GM18511 (cell line): ENCODE measurements around the gene CLCF1.
A peak's percentile ranks its signal among the peaks of the same experiment; 100 is the strongest.
"Not testable (repeated sequence)": the region's sequence is repeated elsewhere in the genome, so short reads cannot be mapped to it uniquely, and the experiment has no call there.

Source experiments
- ATAC-seq: cut with Tn5 transposase; IDR thresholded peaks from one replicate; pipeline ENCODE4 v1.9.1; 2021; ENCODE audit warnings: mild to moderate bottlenecking, moderate library complexity; ENCODE audit not compliant: unreplicated experiment

The CLCF1 gene

GRCh38 chr11:67409261-67409666 lies 35.9 kb upstream of the CLCF1 start:
- ATAC-seq = peak; percentile 53

DNA sequence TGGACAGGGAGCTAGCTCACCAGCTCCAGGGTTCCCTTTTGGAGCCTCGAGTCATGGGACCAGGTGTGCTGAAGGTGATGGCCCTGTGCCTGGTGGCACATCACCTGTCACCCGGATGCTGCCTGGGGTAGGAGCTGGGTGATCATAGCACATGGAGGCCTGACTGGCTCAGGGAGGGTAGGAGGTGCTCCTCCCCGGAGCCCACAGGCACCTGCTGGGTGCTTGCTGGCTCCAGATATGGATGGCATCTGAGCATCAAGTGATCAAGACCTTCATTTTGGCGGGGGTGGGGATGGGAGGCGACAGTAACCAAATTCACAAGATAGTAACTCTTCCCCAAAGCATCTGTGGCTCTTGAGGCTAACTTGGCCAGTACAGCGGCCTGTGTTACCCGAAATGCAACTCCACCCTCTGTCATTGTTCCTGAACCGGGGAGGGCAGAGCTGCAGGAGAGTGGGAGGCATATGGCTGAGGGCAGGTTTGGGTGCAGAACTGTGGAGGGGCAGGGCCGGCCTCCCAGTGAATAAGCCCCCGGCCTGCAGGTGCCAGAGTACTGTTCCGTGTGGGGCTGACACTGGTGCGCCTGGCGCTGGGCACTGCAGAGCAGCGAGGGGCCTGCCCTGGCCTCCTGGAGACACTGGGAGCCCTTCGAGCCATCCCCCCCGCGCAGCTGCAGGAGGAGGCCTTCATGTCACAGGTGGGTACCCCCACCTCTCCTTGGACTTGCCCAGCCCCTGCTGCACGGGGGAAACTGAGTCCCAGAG lies 35.2 kb upstream of the CLCF1 start:
- no peak for ATAC-seq

DNA sequence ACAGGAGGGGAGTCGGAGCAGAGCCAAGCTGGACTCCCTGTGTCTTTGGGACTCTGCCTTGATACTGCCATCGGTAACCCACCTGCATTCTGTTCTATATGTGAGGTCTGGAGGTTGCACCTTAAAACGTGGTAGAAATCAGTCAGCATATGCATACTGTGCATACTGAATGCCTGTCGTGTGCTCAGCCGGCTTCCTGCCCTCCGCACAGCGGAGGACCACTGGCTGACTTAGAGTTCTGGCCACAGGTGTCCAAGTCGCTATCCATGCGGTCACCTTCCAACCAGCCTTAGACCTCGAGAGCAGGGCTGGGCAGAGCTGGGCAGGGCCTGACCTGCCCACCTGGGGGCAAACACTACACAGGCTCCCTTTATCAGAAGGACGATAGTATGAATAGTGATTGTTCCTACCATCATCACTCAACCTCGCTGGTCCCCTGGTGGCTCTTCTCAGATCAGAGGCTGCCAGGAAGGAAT lies 34.3 kb upstream of the CLCF1 start:
- ATAC-seq = no peak

DNA sequence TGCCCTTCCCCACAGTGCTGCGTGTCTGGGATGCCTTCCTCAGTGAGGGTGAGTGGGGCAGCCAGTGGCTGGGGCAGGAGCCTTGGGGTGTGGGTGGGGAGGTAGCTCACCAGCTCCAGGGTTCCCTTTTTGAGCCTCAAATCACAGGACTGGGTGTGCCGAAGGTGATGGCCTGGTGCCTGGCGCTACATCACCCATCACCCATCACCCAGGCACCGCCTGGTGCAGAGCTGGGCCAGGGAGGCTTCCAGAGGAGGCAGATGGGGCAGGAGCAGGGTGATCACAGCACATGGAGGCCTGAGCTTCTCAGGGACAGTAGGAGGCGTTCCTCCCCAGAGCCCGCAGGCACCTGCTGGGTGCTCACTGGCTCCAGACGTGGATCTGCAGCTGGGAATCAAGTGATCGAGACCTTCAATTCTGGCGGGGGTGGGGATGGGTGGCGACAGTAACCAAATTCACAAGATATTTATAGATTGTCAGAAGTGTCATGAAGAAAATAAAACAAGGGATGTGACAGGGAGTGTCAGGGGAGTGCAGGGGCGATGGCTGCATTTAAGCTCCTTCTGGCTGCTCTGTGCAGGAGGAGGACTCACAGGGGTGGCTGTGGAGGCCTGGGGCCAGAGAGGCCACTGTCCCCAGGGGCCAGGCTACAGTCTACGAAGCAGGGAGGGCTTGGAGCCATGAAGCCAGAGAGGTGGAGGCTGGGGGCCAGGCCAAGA lies 33.7 kb upstream of the CLCF1 start:
- no peak for ATAC-seq

DNA sequence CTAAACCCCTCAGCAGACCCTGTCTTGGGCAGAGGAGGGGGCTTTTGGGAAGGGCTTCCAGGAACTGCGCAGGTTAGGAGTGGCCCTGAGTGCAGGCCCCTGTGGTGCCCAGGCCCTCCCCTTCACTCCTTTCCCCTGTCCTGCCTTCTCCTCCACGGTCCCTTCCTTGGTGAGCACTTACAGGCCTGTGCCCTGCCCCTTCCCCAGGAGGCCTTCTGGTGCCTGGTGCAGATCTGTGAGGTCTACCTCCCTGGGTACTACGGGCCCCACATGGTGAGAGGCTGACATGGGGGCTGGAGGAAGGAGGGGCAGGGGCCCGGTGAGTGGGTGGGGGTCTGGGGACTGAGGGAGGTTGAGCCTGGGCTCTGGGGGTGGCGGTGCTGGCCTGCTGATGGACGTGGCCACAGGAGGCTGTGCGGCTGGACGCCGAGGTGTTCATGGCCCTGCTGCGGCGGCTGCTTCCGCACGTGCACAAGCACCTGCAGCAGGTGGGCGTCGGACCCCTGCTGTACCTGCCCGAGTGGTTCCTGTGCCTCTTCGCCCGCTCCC lies 33.1 kb upstream of the CLCF1 start:
- ATAC-seq = no peak

GRCh38 chr11:67405688-67406339 lies 32.4 kb upstream of the CLCF1 start:
- ATAC-seq = no peak

GRCh38 chr11:67405196-67405567 lies 31.8 kb upstream of the CLCF1 start:
- ATAC-seq = no peak

DNA sequence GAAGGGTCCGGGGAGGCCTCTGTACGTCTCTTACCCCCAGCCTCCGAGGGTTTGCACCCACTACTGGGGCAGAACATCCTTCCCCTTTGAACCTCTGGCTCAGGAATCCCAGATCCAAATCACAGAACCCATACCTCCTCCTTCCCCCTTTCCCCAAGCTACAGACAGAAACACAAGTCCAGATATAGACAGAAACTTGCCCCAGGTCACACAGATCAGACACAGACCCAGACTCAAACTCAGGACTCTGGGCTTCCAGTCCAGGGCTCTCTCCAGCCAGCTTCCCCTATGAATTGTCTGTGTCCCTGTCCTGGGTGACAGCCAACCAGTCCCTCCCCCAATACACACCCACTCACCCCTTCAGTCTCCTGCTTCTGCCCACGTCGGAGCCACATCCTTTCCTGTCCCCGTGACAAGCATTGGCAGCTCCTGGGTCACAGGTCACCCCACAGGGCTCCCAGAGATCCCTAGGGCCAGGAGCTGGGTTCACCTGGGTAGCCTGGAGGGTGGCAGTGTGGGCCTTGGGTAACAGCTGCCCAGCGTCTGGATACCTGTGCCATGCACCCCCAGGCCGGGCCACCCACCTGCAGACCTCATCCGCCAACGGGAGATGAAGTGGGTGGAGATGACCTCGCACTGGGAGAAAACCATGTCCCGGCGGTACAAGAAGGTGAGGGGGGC lies 31.3 kb upstream of the CLCF1 start:
- ATAC-seq = no peak

- not testable (repeated sequence) for ATAC-seq
Observed at GRCh38 chr11:67403085-67403484, 29.7 kb upstream of the CLCF1 start.

DNA sequence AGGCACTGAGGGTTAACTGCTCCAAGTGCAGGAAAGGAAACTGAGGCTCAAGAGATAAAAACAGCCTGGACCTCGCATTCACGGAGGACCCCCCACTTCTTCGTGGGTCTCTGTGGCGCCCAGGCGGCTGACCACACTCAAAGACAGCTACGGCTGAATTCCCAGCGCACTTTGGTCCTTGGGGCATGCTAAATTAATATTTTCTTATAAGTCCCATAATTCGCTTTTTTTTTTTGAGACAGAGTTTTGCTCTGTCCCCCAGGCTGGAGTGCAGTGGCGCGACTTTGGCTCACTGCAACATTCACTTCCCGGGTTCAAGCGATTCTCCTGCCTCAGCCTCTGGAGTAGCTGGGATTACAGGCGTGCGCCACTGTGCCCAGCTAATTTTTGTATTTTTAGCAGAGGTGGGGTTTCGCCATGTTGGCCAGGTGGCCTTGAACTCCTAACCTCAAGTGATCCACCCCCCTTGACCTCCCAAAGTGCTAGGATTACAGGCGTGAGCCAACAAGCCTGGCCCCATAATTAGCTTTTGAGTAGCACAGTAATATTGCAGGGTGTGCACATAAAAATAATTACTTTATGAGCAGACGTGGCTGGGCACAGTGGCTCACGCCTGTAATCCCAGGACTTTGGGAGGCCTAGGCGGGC lies 28.9 kb upstream of the CLCF1 start:
- not testable (repeated sequence) for ATAC-seq

- ATAC-seq = peak; percentile 67
Observed at GRCh38 chr11:67401495-67402191, 28.2 kb upstream of the CLCF1 start, which contains the start of gene PPP1CA. Gene PPP1CA, minus strand, starts transcription at chr11:67401858. Its CDS starts 76 bp downstream, at chr11:67401782.

GRCh38 chr11:67400942-67401494 lies 27.6 kb upstream of the CLCF1 start:
- peak; percentile 23 for ATAC-seq

- no peak for ATAC-seq
Observed at GRCh38 chr11:67400251-67400941, 27.0 kb upstream of the CLCF1 start.

GRCh38 chr11:67398661-67399563 lies 25.5 kb upstream of the CLCF1 start:
- no peak for ATAC-seq

GRCh38 chr11:67397986-67398660 lies 24.7 kb upstream of the CLCF1 start:
- no peak for ATAC-seq

GRCh38 chr11:67397536-67397935 lies 24.1 kb upstream of the CLCF1 start:
- ATAC-seq = no peak
